SK-N-SH (cell line): ENCODE data around the gene MTA3. TPM values are rescaled to one million over a fixed set of nuclear protein-coding genes. Genes with fewer than 3 reads are reported as not detected.

Experiments
- CTCF ChIA-PET: fragments of 300-600, 350-600 bp; formaldehyde crosslinking; extraction: SDS; loops from one replicate; lab custom pipeline; 2021; lab: Yijun Ruan, JAX
- POLR2A ChIA-PET: fragments of 350-600 bp; sonication (Branson Sonifier 250); formaldehyde crosslinking; extraction: SDS; loops from one replicate; lab custom pipeline; 2020; ENCODE audit warnings: antibody characterized with exemption, inconsistent platforms; lab: Yijun Ruan, JAX
- DNase-seq: peaks from one replicate; pipeline ENCODE4 v3.0.0; 2012
- H2AFZ ChIP-seq: fragments of 200-600 bp; sonication (generic); 2 replicates; pipeline ENCODE4 v1.8.1; 2016; ENCODE audit warnings: antibody characterized with exemption, mild to moderate bottlenecking, low read depth
- H3F3A ChIP-seq: fragments of 200-600 bp; sonication (generic); replicated peaks from 2 replicates; pipeline ENCODE3; 2016; ENCODE audit warnings: antibody characterized with exemption, mild to moderate bottlenecking; ENCODE audit not compliant: insufficient read depth
- H3K27ac ChIP-seq, 2 experiments: fragments of 200-500 bp in 1 of 2; fragments of 200-600 bp in 1 of 2; sonication (Bioruptor generic) in 1 of 2; sonication (generic), shearing (Covaris generic) in 1 of 2; 2 replicates each; pipeline versions ENCODE4 v1.5.1 to v1.6.1; 2014 to 2016; ENCODE audit warnings: low read depth in 2 of 2, inconsistent platforms in 1 of 2, low read length in 1 of 2, mild to moderate bottlenecking in 1 of 2, mixed read lengths in 1 of 2
- H3K27me3 ChIP-seq: fragments of 200-600 bp; sonication (generic), shearing (Covaris generic); 2 replicates; pipeline ENCODE4 v1.6.1; 2016; ENCODE audit warnings: mixed run types; ENCODE audit not compliant: insufficient read depth
- H3K36me3 ChIP-seq, 2 experiments: fragments of 200-500 bp in 1 of 2; fragments of 200-600 bp in 1 of 2; sonication (Bioruptor generic) in 1 of 2; sonication (generic) in 1 of 2; replicated peaks in 1 of 2; 2 replicates each; pipeline versions ENCODE3 to v1.5.1; 2014 to 2016; ENCODE audit warnings: low read length in 1 of 2, mild to moderate bottlenecking in 1 of 2; ENCODE audit not compliant: insufficient read depth in 2 of 2, control insufficient read depth in 1 of 2
- H3K4me1 ChIP-seq, 2 experiments: fragments of 200-500 bp in 1 of 2; fragments of 200-600 bp in 1 of 2; sonication (Bioruptor generic) in 1 of 2; sonication (generic), shearing (Covaris generic) in 1 of 2; 2 replicates each; pipeline versions ENCODE4 v1.5.1 to v1.6.1; 2014 to 2016; ENCODE audit warnings: low read depth in 1 of 2, low read length in 1 of 2, mixed run types in 1 of 2; ENCODE audit not compliant: insufficient read depth in 2 of 2, control insufficient read depth in 1 of 2
- H3K4me2 ChIP-seq: fragments of 200-600 bp; sonication (generic), shearing (Covaris generic); 2 replicates; pipeline ENCODE4 v1.6.1; 2017; ENCODE audit warnings: mixed run types
- H3K4me3 ChIP-seq, 2 experiments: fragments of 200-500 bp in 1 of 2; fragments of 200-600 bp in 1 of 2; sonication (Bioruptor generic) in 1 of 2; sonication (generic), shearing (Covaris generic) in 1 of 2; 2 replicates each; pipeline versions ENCODE4 v1.5.1 to v1.8.1; 2014 to 2016; ENCODE audit warnings: low read depth in 2 of 2, inconsistent platforms in 1 of 2, low read length in 1 of 2, mild to moderate bottlenecking in 1 of 2, mixed read lengths in 1 of 2, moderate library complexity in 1 of 2
- H3K79me2 ChIP-seq: fragments of 200-600 bp; sonication (generic); 2 replicates; pipeline ENCODE4 v1.8.1; 2017; ENCODE audit warnings: mild to moderate bottlenecking; ENCODE audit not compliant: insufficient read depth
- H3K9ac ChIP-seq: fragments of 200-600 bp; sonication (generic); 2 replicates; pipeline ENCODE4 v1.6.1; 2017; ENCODE audit warnings: mixed run types
- H3K9me2 ChIP-seq: fragments of 200-600 bp; sonication (generic); 2 replicates; pipeline ENCODE4 v1.6.1; 2017; ENCODE audit warnings: mixed run types
- H3K9me3 ChIP-seq: fragments of 200-600 bp; sonication (generic); 2 replicates; pipeline ENCODE4 v1.6.1; 2017; ENCODE audit warnings: mixed run types, mild to moderate bottlenecking, moderate library complexity
- H4K20me1 ChIP-seq: fragments of 200-600 bp; sonication (generic); 2 replicates; pipeline ENCODE4 v1.6.1; 2017; ENCODE audit warnings: mild to moderate bottlenecking, mixed run types; ENCODE audit not compliant: insufficient read depth
- EP300 ChIP-seq, 2 experiments: IDR thresholded peaks; 2 replicates each; pipeline versions ENCODE4 v1.4.0 to v1.6.1; 2012; ENCODE audit warnings: borderline replicate concordance in 1 of 2, low read depth in 1 of 2, low read length in 1 of 2
- FOSL2 ChIP-seq: IDR thresholded peaks from 2 replicates; pipeline ENCODE4 v1.4.0; 2012; ENCODE audit warnings: low read depth, mild to moderate bottlenecking, moderate library complexity, borderline replicate concordance
- FOXM1 ChIP-seq: IDR thresholded peaks from 2 replicates; pipeline ENCODE4 v1.4.0; 2012; ENCODE audit warnings: low read depth, mild to moderate bottlenecking
- JUND ChIP-seq: IDR thresholded peaks from 2 replicates; pipeline ENCODE4 v1.4.0; 2012
- NFIC ChIP-seq: IDR thresholded peaks from 2 replicates; pipeline ENCODE4 v1.4.0; 2012; ENCODE audit warnings: borderline replicate concordance
- NRF1 ChIP-seq: IDR thresholded peaks from 2 replicates; pipeline ENCODE4 v1.6.1; 2012; ENCODE audit warnings: low read depth, mild to moderate bottlenecking, low read length
- PBX3 ChIP-seq: IDR thresholded peaks from 2 replicates; pipeline ENCODE4; 2012
- RFX5 ChIP-seq: IDR thresholded peaks from 2 replicates; pipeline ENCODE4 v1.6.1; 2012; ENCODE audit warnings: mild to moderate bottlenecking, improper control_type of control experiment, low read length
- RXRA ChIP-seq: IDR thresholded peaks from 2 replicates; pipeline ENCODE4 v1.4.0; 2012; ENCODE audit warnings: low read depth, mild to moderate bottlenecking, borderline replicate concordance
- SMC3 ChIP-seq: IDR thresholded peaks from 2 replicates; pipeline ENCODE4 v1.6.1; 2012; ENCODE audit warnings: low read depth, low read length, improper control_type of control experiment
- TCF12 ChIP-seq: IDR thresholded peaks from 2 replicates; pipeline ENCODE4 v1.4.0; 2012
- TEAD4 ChIP-seq: IDR thresholded peaks from 2 replicates; pipeline ENCODE4 v1.4.0; 2012; ENCODE audit warnings: mild to moderate bottlenecking, borderline replicate concordance; ENCODE audit not compliant: insufficient read depth
- USF1 ChIP-seq: IDR thresholded peaks from 2 replicates; pipeline ENCODE4 v1.4.0; 2012; ENCODE audit warnings: low read depth, borderline replicate concordance
- YY1 ChIP-seq: IDR thresholded peaks from 2 replicates; pipeline ENCODE4 v1.4.0; 2012; ENCODE audit warnings: low read depth, mild to moderate bottlenecking
- ZBTB33 ChIP-seq: IDR thresholded peaks from 2 replicates; pipeline ENCODE4 v1.4.0; 2012; ENCODE audit warnings: low read depth, borderline replicate concordance
- WGBS: methylation state at CpG from one replicate; pipeline ENCODE4 v1.1.6; 2017; ENCODE audit warnings: low lambda C conversion rate; 5-methylcytosine and 5-hydroxymethylcytosine counted together
- polyA plus RNA-seq, 3 experiments: library from polyadenylated mRNA; depleted of rRNA; stranded (reverse); fragments of >200 nt; gene quantifications; 2 replicates each; pipeline ENCODE4 v1.2.3, GENCODE V29; 2012

The MTA3 gene
- polyA plus RNA-seq, 1 of the 3 experiments (the other 2 are of a cell fraction), result 30.8 TPM

- H3K4me1 ChIP-seq, result peaks cover 0 to 20% of the 10 kb centered on the region in 2 experiments; a peak in 2 of 4 replicates
- no peak overlapping the region for H3K9ac ChIP-seq
- H4K20me1 ChIP-seq, result peaks cover 4% of the 10 kb centered on the region; the same call in 1 of the 2 replicates
- ChIA-PET POLR2A (no interaction called here), CTCF (interaction anchor here (1.2 kb wide), 1 partner anchor 48 kb away, joined by 3 read pairs; no protein-coding TSS in a partner anchor)
- no peak overlapping the region for H2AFZ ChIP-seq
- no peaks in the 10 kb centered on the region for H3K9me3 ChIP-seq
- H3F3A ChIP-seq, result peaks cover 38% of the 10 kb centered on the region
- no peak overlapping the region for H3K4me2 ChIP-seq
- DNase-seq, result no peak
- H3K36me3 ChIP-seq, result peaks cover 7 to 20% of the 10 kb centered on the region in 2 experiments
- H3K79me2 ChIP-seq, result no peaks in the 10 kb centered on the region
- H3K9me2 ChIP-seq, result no peaks in the 10 kb centered on the region
- WGBS, result 89% methylated on average over 7 of the region's 7 CpGs
- no peak for TF ChIP-seq EP300 (IDR thresholded peaks at IDR 0.05; ENCODE audit: borderline replicate concordance in 1 of 2, low read depth in 1 of 2, low read length in 1 of 2)
- 0 out of 2 replicates have a peak, but pooled peaks have one; percentile 4 for TF ChIP-seq FOSL2
- TF ChIP-seq NRF1, result no peak
- TF ChIP-seq, all 33 proteins: peak for 1
- H3K27ac ChIP-seq, result no peak overlapping the region
- no peak overlapping the region for H3K4me3 ChIP-seq
- H3K27me3 ChIP-seq, result no peaks in the 10 kb centered on the region
Measured at GRCh38 chr2:42614838-42615237, 46.4 kb downstream of the MTA3 start.

GRCh38 chr2:42618116-42618515, 49.7 kb downstream of the MTA3 start:
- TF ChIP-seq FOXM1 (no peak), PBX3 (peak; percentile 14; the same call in 1 of the 2 replicates)
- H3K9me3 ChIP-seq, result no peaks in the 10 kb centered on the region
- H3K4me3 ChIP-seq, result no peak overlapping the region
- peaks cover 4% of the 10 kb centered on the region; the same call in 1 of the 2 replicates for H4K20me1 ChIP-seq
- H3F3A ChIP-seq, result peaks cover 42% of the 10 kb centered on the region
- no peak overlapping the region; the same call in 1 of the 2 replicates for H3K9ac ChIP-seq
- no peaks in the 10 kb centered on the region; the same call in 1 of the 2 replicates for H3K79me2 ChIP-seq
- no peaks in the 10 kb centered on the region for H3K9me2 ChIP-seq
- 64% methylated on average over 5 of the region's 5 CpGs for WGBS
- H3K4me1 ChIP-seq, result peaks cover 0 to 20% of the 10 kb centered on the region in 2 experiments; a peak in 2 of 4 replicates
- POLR2A ChIA-PET, result no interaction called here
- no peak for DNase-seq
- CTCF ChIA-PET, result interaction anchor here (0.9 to 1.2 kb wide), 2 partner anchors 18 to 45 kb away, joined by 3 to 5 read pairs; no protein-coding TSS in a partner anchor
- H3K27ac ChIP-seq, result peak overlapping the region in 1 of 2 experiments; percentile 84; a peak in 2 of 4 replicates
- H2AFZ ChIP-seq, result no peak overlapping the region
- peaks cover 2 to 16% of the 10 kb centered on the region in 2 experiments for H3K36me3 ChIP-seq
- H3K27me3 ChIP-seq, result no peaks in the 10 kb centered on the region
- H3K4me2 ChIP-seq, result peak overlapping the region; percentile 43; the same call in 1 of the 2 replicates

DNA sequence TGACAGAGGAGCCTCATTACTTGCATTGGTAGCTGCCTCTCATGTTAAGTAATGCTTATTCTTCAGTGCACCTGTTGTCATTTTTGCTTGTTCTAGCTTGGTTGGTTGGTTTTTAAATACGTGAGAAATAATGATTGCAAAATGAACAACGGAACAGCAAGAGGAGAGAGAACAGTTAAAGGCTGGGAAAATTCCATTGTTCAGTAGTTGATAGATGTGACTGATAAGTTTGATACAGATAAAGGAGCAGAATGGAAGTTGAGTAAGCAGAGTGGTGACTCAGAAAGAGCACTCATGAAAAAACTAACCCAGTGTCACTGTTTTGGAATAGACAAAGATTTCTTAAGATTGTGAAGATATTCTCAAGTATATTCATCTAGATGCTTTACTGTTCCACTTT, 50.5 kb downstream of the MTA3 start:
- H3K4me2 ChIP-seq, result peak overlapping the region; percentile 43
- ChIA-PET CTCF (interaction anchor here (0.9 to 2.0 kb wide), 3 partner anchors 17 to 44 kb away, joined by 3 to 5 read pairs (median 5); no protein-coding TSS in a partner anchor), POLR2A (no interaction called here)
- H2AFZ ChIP-seq, result no peak overlapping the region
- peaks cover 2 to 16% of the 10 kb centered on the region in 2 experiments for H3K36me3 ChIP-seq
- H3K9me3 ChIP-seq, result no peaks in the 10 kb centered on the region
- H4K20me1 ChIP-seq, result peaks cover 4% of the 10 kb centered on the region; the same call in 1 of the 2 replicates
- no peaks in the 10 kb centered on the region; the same call in 1 of the 2 replicates for H3K79me2 ChIP-seq
- 16% methylated on average over 2 of the region's 2 CpGs for WGBS
- DNase-seq, result no peak
- H3K9me2 ChIP-seq, result no peaks in the 10 kb centered on the region
- no peaks in the 10 kb centered on the region for H3K27me3 ChIP-seq
- no peak overlapping the region; the same call in 1 of the 2 replicates for H3K9ac ChIP-seq
- TF ChIP-seq EP300 (IDR thresholded peaks at IDR 0.05; ENCODE audit: borderline replicate concordance in 1 of 2, low read depth in 1 of 2, low read length in 1 of 2) (peak in 1 of 2 experiments; percentile 62; a peak in 1 of 4 replicates), RFX5 (no peak), RXRA (peak; percentile 31; the same call in 1 of the 2 replicates), TCF12 (peak; percentile 75), JUND (peak; percentile 95), PBX3 (peak; percentile 88), YY1 (no peak), USF1 (no peak), TEAD4 (peak; percentile 65; the same call in 1 of the 2 replicates), FOSL2 (peak; percentile 90), NFIC (peak; percentile 54; the same call in 1 of the 2 replicates), SMC3 (no peak), ZBTB33 (0 out of 2 replicates have a peak, but pooled peaks have one; percentile 43)
- peak overlapping the region in 1 of 2 experiments; percentile 84; a peak in 2 of 4 replicates for H3K27ac ChIP-seq
- H3K4me1 ChIP-seq, result peaks cover 0 to 20% of the 10 kb centered on the region in 2 experiments; a peak in 2 of 4 replicates
- H3F3A ChIP-seq, result peaks cover 40% of the 10 kb centered on the region
- no peak overlapping the region for H3K4me3 ChIP-seq
